ENCODE results near the gene CTXND2. TPM values are rescaled to one million over a fixed set of nuclear protein-coding genes. Genes with fewer than 3 reads are reported as not detected.
A peak's percentile ranks its signal among the peaks of the same experiment; 100 is the strongest.
"Not testable (repeated sequence)": the region's sequence is repeated elsewhere in the genome, so short reads cannot be mapped to it uniquely, and the experiment has no call there.

The CTXND2 gene
- not detected in 2 replicates for total RNA-seq (2014; rRNA removed; shearing (Covaris generic))
- not detected in 2 replicates for polyA plus RNA-seq (2015; cell fraction: cytosol; rRNA removed)
- not detected in 2 replicates for polyA plus RNA-seq (2015; cell fraction: nucleus; rRNA removed)

- no peak for DNase-seq (ENCODE audit: low read depth, low spot score)
- in situ Hi-C loops (cut with HindIII; ENCODE audit: low pct_unique_long_range_greater_than_20kb, low sequenced_read_pairs), result no loop called here
Observed at GRCh38 chr1:150887018-150887417, at the start of gene CTXND2. Gene CTXND2 (plus strand): TSS chr1:150887136. CDS start chr1:150912315, 25,179 bp downstream.

GRCh38 chr1:150840850-150841249 lies 46.1 kb upstream of the CTXND2 start:
- in situ Hi-C loops (cut with HindIII; ENCODE audit: low pct_unique_long_range_greater_than_20kb, low sequenced_read_pairs); DNase-seq (ENCODE audit: low read depth, low spot score): not testable (repeated sequence)

DNA sequence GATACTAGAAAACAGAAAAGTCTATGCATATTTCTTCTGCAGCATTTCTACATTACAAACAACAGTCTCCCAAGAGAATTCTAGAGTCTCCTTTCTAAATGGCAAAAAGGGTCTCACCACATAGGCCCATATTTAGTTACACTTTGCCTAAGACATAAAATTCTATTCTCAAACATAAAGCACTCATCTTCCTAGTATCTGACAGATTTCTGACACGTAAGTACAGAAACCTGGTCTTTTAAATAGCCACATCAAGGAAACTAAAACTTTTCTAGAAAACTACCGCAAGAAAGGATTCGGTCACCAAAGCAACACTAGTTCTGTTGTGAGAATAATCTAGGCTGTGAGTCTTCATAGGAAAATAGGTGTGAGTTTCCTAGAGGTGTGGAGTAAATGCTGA lies 45.3 kb upstream of the CTXND2 start:
- no peak for DNase-seq (ENCODE audit: low read depth, low spot score)

GRCh38 chr1:150842343-150842742 lies 44.6 kb upstream of the CTXND2 start:
- in situ Hi-C loops (cut with HindIII; ENCODE audit: low pct_unique_long_range_greater_than_20kb, low sequenced_read_pairs), result no loop called here
- DNase-seq (ENCODE audit: low read depth, low spot score), result no peak

More for the DNA sequence above, 45.3 kb upstream of the CTXND2 start:
- in situ Hi-C loops (cut with HindIII; ENCODE audit: low pct_unique_long_range_greater_than_20kb, low sequenced_read_pairs), result no loop called here

- in situ Hi-C loops (cut with HindIII; ENCODE audit: low pct_unique_long_range_greater_than_20kb, low sequenced_read_pairs), result no loop called here
- DNase-seq (ENCODE audit: low read depth, low spot score), result no peak
Observed at GRCh38 chr1:150842964-150843363, 44.0 kb upstream of the CTXND2 start.

DNA sequence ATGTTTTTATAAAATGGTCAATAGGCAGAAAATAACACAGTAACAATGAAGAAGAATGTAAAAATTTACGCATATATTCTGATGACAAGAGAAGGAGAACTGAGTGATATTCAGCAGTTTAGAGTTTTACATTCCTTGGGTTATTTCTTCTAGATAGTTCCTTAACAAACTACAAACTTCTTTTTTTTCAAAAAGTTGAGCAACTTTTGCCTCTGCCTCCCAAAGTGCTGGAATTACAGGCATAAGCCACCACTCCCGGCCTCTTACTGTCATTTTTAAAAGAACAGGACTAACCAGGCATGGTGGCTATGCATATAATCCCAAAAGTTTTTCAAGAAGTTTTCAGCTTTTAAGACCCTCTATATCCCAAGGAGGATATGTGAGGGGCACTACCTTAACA lies 43.5 kb upstream of the CTXND2 start:
- no peak for DNase-seq (ENCODE audit: low read depth, low spot score)
- in situ Hi-C loops (cut with HindIII; ENCODE audit: low pct_unique_long_range_greater_than_20kb, low sequenced_read_pairs), result no loop called here

- in situ Hi-C loops (cut with HindIII; ENCODE audit: low pct_unique_long_range_greater_than_20kb, low sequenced_read_pairs), result no loop called here
- no peak for DNase-seq (ENCODE audit: low read depth, low spot score)
Observed at GRCh38 chr1:150846473-150847146, 40.3 kb upstream of the CTXND2 start.

- DNase-seq (ENCODE audit: low read depth, low spot score); in situ Hi-C loops (cut with HindIII; ENCODE audit: low pct_unique_long_range_greater_than_20kb, low sequenced_read_pairs): not testable (repeated sequence)
Observed at GRCh38 chr1:150850801-150851362, 36.1 kb upstream of the CTXND2 start.

DNA sequence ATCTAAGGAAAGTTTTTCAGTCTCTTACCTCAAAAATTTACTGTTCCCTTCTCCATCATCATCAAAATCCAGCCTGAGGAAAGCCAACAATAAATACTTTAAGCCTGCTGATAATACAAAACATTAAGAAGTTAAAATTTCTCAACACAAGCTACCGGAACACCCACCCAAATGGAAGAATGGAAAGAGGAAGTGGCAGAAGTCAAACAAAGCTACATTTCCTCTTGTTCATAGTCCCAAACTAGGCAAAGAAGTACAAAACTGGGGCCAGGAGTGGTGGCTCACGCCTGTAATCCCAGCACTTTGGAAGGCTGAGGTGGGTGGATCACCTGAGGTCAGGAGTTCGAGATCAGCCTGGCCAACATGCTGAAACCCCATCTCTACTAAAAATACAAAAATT lies 34.2 kb upstream of the CTXND2 start:
- DNase-seq (ENCODE audit: low read depth, low spot score); in situ Hi-C loops (cut with HindIII; ENCODE audit: low pct_unique_long_range_greater_than_20kb, low sequenced_read_pairs): not testable (repeated sequence)

DNA sequence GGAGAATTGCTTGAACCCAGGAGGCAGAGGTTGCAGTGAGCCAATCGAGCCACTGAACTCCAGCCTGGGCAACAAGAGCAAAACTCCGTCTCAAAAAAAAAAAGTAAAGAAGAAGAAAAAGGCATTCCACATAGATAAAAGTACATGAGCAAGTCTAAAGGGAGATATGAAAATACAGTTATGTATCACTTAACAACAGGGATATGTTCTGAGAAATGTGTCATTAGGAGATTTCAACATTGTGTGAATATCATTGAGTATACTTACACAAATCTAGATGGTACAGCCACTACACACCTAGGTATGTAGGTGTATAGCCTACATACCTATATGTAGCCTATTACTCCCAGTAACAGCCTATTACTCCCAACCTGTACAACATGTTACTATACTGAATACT lies 23.2 kb upstream of the CTXND2 start:
- in situ Hi-C loops (cut with HindIII; ENCODE audit: low pct_unique_long_range_greater_than_20kb, low sequenced_read_pairs), result no loop called here
- no peak for DNase-seq (ENCODE audit: low read depth, low spot score)

- in situ Hi-C loops (cut with HindIII; ENCODE audit: low pct_unique_long_range_greater_than_20kb, low sequenced_read_pairs); DNase-seq (ENCODE audit: low read depth, low spot score): not testable (repeated sequence)
Observed at GRCh38 chr1:150864200-150864599, 22.7 kb upstream of the CTXND2 start.

DNA sequence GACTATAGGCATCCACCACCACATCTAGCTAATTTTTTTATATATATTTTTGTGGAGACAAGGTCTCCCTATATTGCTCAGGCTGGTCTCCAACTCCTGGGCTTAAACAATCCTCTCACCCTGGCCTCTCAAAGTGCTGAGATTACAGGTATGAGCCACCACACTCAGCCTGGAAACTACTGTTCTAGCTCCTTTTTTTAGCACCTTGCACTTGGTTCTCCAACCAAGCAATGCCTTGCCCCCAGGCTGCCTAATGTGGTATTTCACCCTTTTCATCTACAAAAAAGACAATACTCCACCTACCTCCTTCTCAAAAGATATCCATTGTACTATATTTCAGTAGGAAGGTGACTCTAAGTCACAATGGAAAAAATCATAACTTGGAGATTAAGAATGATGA lies 17.3 kb upstream of the CTXND2 start:
- DNase-seq (ENCODE audit: low read depth, low spot score), result no peak
- in situ Hi-C loops (cut with HindIII; ENCODE audit: low pct_unique_long_range_greater_than_20kb, low sequenced_read_pairs), result no loop called here

- in situ Hi-C loops (cut with HindIII; ENCODE audit: low pct_unique_long_range_greater_than_20kb, low sequenced_read_pairs), result no loop called here
- DNase-seq (ENCODE audit: low read depth, low spot score), result no peak
Observed at GRCh38 chr1:150872572-150872971, 14.4 kb upstream of the CTXND2 start.

GRCh38 chr1:150873521-150873920 lies 13.4 kb upstream of the CTXND2 start:
- DNase-seq (ENCODE audit: low read depth, low spot score), result no peak
- in situ Hi-C loops (cut with HindIII; ENCODE audit: low pct_unique_long_range_greater_than_20kb, low sequenced_read_pairs), result no loop called here

DNA sequence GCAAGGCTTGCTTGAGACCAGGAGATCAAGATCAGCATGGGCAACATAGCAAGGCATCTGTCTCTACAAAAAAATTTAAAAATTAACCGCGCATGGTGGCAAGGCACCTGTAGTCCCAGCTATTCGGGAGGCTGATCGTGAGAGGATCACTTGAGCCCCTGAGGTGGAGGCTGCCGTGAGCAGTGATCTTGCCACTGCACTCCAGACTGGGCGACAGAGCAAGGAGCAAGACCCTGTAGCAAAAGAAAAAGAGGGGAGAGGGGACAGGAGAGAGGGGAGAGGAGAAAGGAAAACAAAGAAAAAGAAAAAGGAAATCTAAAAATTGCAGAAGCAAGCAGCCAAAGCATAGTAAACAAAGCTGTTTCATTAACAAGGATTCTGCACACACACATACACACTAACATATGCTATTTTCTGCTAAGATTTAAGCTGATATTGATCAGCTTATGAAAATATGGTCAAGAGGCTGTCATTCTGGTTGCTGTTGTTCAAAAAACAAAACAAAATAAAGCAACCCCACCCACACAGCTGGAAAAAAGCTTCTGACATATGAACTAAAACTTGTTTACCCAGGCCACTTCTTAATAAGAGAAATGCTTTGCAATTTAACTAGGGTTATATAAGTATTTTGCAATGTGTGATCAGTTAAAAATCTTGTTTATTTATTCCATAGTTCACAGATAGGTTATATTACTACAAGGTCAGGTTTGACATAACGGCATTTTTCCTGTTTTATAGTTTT lies 12.3 kb upstream of the CTXND2 start:
- DNase-seq (ENCODE audit: low read depth, low spot score), result no peak
- in situ Hi-C loops (cut with HindIII; ENCODE audit: low pct_unique_long_range_greater_than_20kb, low sequenced_read_pairs), result no loop called here

- in situ Hi-C loops (cut with HindIII; ENCODE audit: low pct_unique_long_range_greater_than_20kb, low sequenced_read_pairs), result no loop called here
- DNase-seq (ENCODE audit: low read depth, low spot score), result peak; percentile 35
Observed at GRCh38 chr1:150875197-150876118, 11.5 kb upstream of the CTXND2 start.

DNA sequence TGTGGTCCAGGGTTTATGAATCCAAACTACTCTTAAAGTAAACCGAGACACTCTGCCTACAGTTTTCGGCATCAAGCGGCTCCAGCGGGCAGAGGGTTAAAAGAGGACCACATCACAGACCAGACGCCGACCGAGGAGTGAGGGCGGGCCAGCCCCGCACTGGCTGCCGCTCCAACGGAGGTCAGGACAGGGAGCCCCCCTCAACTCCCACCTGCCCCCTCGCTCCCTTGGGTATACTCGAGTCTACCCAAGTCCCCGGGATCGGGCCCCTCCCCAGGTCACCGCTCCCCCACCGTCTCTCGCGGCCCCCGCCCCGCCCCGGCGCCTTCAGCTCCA lies 10.8 kb upstream of the CTXND2 start:
- peak; percentile 71 for DNase-seq (ENCODE audit: low read depth, low spot score)
- in situ Hi-C loops (cut with HindIII; ENCODE audit: low pct_unique_long_range_greater_than_20kb, low sequenced_read_pairs), result no loop called here

- in situ Hi-C loops (cut with HindIII; ENCODE audit: low pct_unique_long_range_greater_than_20kb, low sequenced_read_pairs); DNase-seq (ENCODE audit: low read depth, low spot score): not testable (repeated sequence)
Observed at GRCh38 chr1:150878931-150879330, 8.0 kb upstream of the CTXND2 start.

Data from SK-MEL-5 (cell line).